ENCODE measurements around the gene CREB1. TPM values are rescaled to one million over a fixed set of nuclear protein-coding genes. Genes with fewer than 3 reads are reported as not detected.
A peak's percentile ranks its signal among the peaks of the same experiment; 100 is the strongest.

Gene CREB1
- total and polyA plus RNA-seq, 2 donors (not counting 1 experiment from before 2014, with no cell fraction given), result 42.5 to 156 TPM

- H3K27ac Mint-ChIP-seq, result no peak overlapping the region
- CTCF ChIA-PET, result no interaction called here
- no peak overlapping the region for H3K9ac ChIP-seq (ENCODE audit: low read length)
- H3K4me1 ChIP-seq (ENCODE audit: control insufficient read depth in 2 of 2, insufficient read depth in 2 of 2, low read length in 2 of 2), result peaks cover under 1% of the 10 kb centered on the region in 2 donors
- H3K4me3 Mint-ChIP-seq, result no peak overlapping the region
- peak overlapping the region in 1 of 2 donors; percentile 38 for H3K27ac ChIP-seq (ENCODE audit: low read length in 2 of 2)
- H3K9me3 Mint-ChIP-seq (ENCODE audit: insufficient read depth), result no peaks in the 10 kb centered on the region
- POLR2A ChIA-PET, result no interaction called here
- no peaks in the 10 kb centered on the region for H3K27me3 Mint-ChIP-seq
- TF ChIP-seq CTCF (IDR thresholded peaks at IDR 0.05), result no peak
- TF ChIP-seq EZH2 (IDR thresholded peaks at IDR 0.05; ENCODE audit: borderline replicate concordance, insufficient read depth, low read depth, low read length, poor library complexity, severe bottlenecking), result no peak
- DNase-seq (no peak), ATAC-seq (ENCODE audit: low read depth) (no peak)
- peaks cover 10% of the 10 kb centered on the region for H3K4me1 Mint-ChIP-seq
- H4K20me1 ChIP-seq (ENCODE audit: control insufficient read depth, insufficient read depth, low read length, poor library complexity, severe bottlenecking), result peaks cover 11% of the 10 kb centered on the region
- H3K27me3 ChIP-seq (replicated peaks in 1 of 4; ENCODE audit: control extremely low read depth in 1 of 4, control insufficient read depth in 3 of 4, insufficient read depth in 4 of 4, low read length in 3 of 4), result no peaks in the 10 kb centered on the region
- H3K4me2 ChIP-seq (replicated peaks; ENCODE audit: low read depth, low read length, poor library complexity, severe bottlenecking), result no peak overlapping the region
- peaks cover 6% of the 10 kb centered on the region for H3K79me2 ChIP-seq (ENCODE audit: control insufficient read depth, insufficient read depth, low read length)
- intact Hi-C loops (cut with micrococcal nuclease), result no loop called here
- no peaks in the 10 kb centered on the region for H3K9me3 ChIP-seq (ENCODE audit: control extremely low read depth in 1 of 3, control insufficient read depth in 2 of 3, insufficient read depth in 1 of 3, low read length in 2 of 3)
- H3K4me3 ChIP-seq (ENCODE audit: control extremely low read depth in 1 of 5, extremely low read depth in 1 of 5, insufficient read depth in 1 of 5, low read depth in 2 of 5, low read length in 4 of 5), result no peak overlapping the region
- H2AFZ ChIP-seq (ENCODE audit: insufficient read depth, low read depth, low read length, poor library complexity, severe bottlenecking), result no peak overlapping the region
- H3K36me3 ChIP-seq (replicated peaks in 1 of 2; ENCODE audit: control extremely low read depth in 1 of 2, control insufficient read depth in 1 of 2, extremely low read depth in 1 of 2, insufficient read depth in 2 of 2, low read length in 1 of 2), result peaks cover 5 to 25% of the 10 kb centered on the region in 2 experiments
These were observed 69.9 kb downstream of the CREB1 start for GRCh38 chr2:207599636-207600035.

- no peaks in the 10 kb centered on the region for H3K9me3 Mint-ChIP-seq (ENCODE audit: insufficient read depth)
- no peak overlapping the region for H3K4me3 ChIP-seq (ENCODE audit: control extremely low read depth in 1 of 5, extremely low read depth in 1 of 5, insufficient read depth in 1 of 5, low read depth in 2 of 5, low read length in 4 of 5)
- H3K4me3 Mint-ChIP-seq, result no peak overlapping the region
- H3K27ac ChIP-seq (ENCODE audit: low read length in 2 of 2), result peak overlapping the region in 1 of 2 donors; percentile 43
- no peak overlapping the region for H3K27ac Mint-ChIP-seq
- H3K27me3 Mint-ChIP-seq, result no peaks in the 10 kb centered on the region
- DNase-seq, result no peak
- H3K4me1 Mint-ChIP-seq, result peaks cover 11% of the 10 kb centered on the region
- H3K4me1 ChIP-seq (ENCODE audit: control insufficient read depth in 2 of 2, insufficient read depth in 2 of 2, low read length in 2 of 2), result peaks cover 0 to 3% of the 10 kb centered on the region in 2 donors
- peaks cover 11% of the 10 kb centered on the region for H4K20me1 ChIP-seq (ENCODE audit: control insufficient read depth, insufficient read depth, low read length, poor library complexity, severe bottlenecking)
- POLR2A ChIA-PET, result no interaction called here
- CTCF ChIA-PET, result no interaction called here
- no peak overlapping the region for H3K9ac ChIP-seq (ENCODE audit: low read length)
- no peaks in the 10 kb centered on the region for H3K9me3 ChIP-seq (ENCODE audit: control extremely low read depth in 1 of 3, control insufficient read depth in 2 of 3, insufficient read depth in 1 of 3, low read length in 2 of 3)
- H2AFZ ChIP-seq (ENCODE audit: insufficient read depth, low read depth, low read length, poor library complexity, severe bottlenecking), result no peak overlapping the region
- H3K4me2 ChIP-seq (replicated peaks; ENCODE audit: low read depth, low read length, poor library complexity, severe bottlenecking), result no peak overlapping the region
- peaks cover 6% of the 10 kb centered on the region for H3K79me2 ChIP-seq (ENCODE audit: control insufficient read depth, insufficient read depth, low read length)
- peaks cover 7 to 21% of the 10 kb centered on the region in 2 experiments for H3K36me3 ChIP-seq (replicated peaks in 1 of 2; ENCODE audit: control extremely low read depth in 1 of 2, control insufficient read depth in 1 of 2, extremely low read depth in 1 of 2, insufficient read depth in 2 of 2, low read length in 1 of 2)
- intact Hi-C loops (cut with micrococcal nuclease), result no loop called here
- TF ChIP-seq EZH2 (IDR thresholded peaks at IDR 0.05; ENCODE audit: borderline replicate concordance, insufficient read depth, low read depth, low read length, poor library complexity, severe bottlenecking) (no peak), CTCF (IDR thresholded peaks at IDR 0.05) (no peak)
- no peak for ATAC-seq (ENCODE audit: low read depth)
- H3K27me3 ChIP-seq (replicated peaks in 1 of 4; ENCODE audit: control extremely low read depth in 1 of 4, control insufficient read depth in 3 of 4, insufficient read depth in 4 of 4, low read length in 3 of 4), result no peaks in the 10 kb centered on the region
These were observed 70.5 kb downstream of the CREB1 start for GRCh38 chr2:207600231-207600630.

All from B cell (primary cell).